GM18873 (cell line): Measurements from ENCODE around the gene ADK.
"Not testable (repeated sequence)": the region's sequence is repeated elsewhere in the genome, so short reads cannot be mapped to it uniquely, and the experiment has no call there.

Experiments
- ATAC-seq: cut with Tn5 transposase; IDR thresholded peaks from one replicate; pipeline ENCODE4 v1.9.1; 2021; ENCODE audit warnings: mild to moderate bottlenecking, moderate library complexity, moderate number of reproducible peaks; ENCODE audit not compliant: unreplicated experiment, low FRiP score

ADK gene

DNA sequence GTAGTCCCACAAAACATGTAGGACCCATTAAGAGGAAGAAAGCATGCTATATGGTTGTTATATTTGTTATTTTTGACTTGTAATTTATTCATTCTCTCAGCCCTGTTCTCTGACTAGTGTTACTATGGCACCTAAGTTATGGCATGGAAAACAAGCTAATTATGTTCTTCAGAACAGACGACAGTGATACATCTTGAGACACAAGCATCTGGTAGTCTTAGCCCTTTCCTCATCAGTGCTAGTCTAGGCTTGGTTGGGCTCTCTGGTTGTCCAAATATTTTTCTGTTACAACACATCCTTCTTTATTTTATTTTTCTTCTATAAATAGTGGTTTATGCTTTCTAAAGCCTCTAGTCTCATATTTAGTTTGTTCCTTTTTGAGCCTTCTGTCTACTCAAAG is 367.0 kb downstream of the ADK start:
- ATAC-seq: no peak

DNA sequence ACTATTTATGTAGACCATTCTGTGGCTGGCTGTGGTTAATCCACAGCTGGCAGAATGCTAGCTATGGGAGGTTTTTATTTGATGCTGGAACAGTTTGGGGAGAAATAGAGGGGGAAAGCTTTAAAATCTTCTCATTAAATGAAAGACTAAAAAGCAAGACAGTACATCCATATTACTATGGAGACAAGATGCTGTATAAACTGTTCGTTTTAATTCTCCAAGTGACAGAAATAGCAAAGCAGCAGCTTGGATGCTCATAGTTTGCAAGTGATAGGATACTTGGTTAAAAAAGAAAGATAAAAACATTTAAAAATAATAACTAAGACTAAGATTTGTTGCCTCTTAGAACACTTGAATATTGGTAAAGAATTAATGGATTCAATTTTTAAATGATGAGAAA is 370.5 kb downstream of the ADK start:
- ATAC-seq: no peak

DNA sequence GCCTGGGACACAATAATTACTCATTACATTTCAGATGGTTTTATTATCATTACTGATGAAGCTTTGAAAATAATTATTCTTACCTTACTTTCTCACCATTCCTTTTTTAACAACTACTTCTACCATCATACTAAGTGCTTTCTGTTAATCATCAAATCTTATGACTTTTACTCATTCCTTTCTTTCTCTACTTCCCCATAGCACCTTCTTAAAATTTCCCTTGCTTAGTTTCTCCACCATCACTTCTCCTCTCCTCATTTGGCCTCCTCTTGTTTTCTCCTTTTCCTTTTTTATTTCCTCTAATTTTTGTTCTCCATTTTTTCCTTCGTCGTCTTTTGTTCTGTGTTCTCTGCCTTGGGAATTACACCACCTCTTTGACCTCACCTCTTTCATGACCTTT is 372.2 kb downstream of the ADK start:
- no peak for ATAC-seq

DNA sequence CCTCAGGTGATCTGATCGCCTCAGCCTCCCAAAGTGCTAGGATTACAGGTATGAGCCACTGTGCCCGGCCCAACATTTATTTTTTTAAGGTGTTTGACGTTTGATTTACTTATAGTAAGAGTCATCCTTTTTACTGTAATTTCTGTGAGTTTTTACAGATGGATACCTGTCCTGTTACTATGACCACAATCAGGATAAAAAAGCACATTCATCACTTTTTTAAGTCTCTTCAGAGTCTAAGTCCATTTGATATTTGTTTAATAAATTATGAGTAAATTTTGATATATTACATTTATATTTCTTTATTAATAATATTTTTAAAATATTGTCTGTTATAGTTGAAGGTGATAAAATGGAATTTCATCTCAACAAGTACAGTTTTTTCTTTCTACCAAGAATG is 374.9 kb downstream of the ADK start:
- ATAC-seq: no peak

DNA sequence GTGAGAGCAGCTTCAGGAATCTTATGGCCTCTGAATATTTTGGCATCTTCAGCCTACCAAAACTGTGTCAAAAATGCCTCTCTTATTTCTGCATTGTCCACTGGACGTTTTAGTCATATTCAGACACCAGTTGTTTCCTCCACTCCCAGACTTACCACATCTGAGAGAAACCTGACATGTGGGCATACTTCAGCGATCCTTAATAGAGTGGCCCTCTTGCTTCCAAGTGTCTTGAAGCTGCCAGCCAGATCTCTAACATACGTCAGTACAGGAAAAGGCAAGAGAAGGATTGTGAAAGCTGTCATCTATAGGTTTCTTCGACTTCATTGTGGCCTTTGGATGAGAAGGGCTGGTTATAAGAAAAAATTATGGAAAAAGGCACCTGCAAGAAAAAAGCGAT is 376.6 kb downstream of the ADK start:
- not testable (repeated sequence) for ATAC-seq

DNA sequence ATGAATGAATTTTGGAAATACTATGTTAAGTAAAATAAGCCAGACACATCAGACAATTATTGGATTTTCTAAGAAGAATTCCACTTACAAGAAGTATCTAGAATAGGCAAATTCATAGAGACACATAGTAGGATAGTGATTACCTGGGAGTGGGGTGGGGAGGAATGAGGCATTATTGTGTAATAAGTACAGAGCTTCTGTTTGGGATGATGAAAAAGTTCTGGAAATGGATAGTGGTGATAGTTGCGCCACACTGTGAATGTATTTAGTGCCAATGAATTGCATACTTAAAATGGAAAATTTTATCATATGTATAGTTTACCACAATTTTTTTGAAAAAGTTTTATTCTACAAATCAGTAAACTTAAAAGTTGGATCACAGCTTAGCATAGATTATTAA is 378.2 kb downstream of the ADK start:
- no peak for ATAC-seq

DNA sequence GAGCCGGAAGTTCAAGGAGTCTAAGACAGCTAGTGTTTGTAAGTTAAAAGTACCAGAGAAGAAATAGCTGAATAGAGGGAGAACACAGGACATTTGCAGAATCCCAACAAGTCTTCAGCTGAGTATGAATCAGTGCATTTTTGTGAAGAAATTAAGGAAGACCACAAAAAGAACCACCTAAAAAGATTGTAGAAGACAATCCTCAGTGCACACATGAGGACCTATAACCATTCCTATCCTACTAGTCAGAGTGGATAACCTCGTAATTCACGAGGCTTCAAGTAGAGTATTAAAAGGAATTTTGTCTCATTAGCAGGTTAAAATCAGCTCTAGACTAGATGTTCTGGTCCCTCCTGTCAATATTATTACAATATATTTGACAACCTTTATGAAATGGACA is 380.0 kb downstream of the ADK start:
- ATAC-seq: no peak

DNA sequence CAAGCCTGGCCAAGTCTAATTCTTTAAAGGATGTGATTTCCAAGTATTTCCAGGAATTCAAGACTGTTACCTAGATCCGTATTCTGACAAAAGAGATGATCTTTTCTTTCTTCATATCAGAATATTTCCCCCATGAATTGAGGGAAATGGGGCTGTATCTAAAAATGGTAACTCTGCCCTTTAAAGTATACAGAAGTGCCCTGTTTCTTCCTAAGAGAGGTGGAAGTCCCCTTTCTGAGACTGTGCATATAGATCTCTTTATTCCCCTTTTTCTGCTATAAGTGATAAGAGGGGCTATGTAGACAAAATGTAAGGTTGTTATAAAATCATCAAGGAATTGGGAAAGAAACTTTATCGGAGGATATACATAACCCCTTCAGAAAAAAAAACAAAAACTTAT is 388.3 kb downstream of the ADK start:
- ATAC-seq: no peak

DNA sequence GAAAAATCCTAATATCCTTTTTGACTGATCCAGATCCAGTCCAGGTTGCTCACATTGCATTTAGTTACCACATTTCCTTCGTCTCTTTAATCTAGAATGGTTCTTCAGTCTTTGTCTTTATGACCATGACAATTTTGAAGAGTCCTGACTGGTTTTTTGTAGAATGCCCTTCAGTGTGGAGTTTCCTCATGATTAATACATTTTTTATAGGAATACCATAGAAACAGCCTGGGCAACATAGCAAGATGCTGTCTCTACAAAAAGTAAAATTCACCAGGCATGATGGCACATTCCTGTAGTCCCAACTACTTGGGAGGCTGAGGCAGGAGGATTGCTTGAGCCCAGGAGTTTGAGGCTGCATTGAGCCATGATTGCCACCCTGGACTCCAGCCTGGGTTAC is 390.4 kb downstream of the ADK start:
- no peak for ATAC-seq

DNA sequence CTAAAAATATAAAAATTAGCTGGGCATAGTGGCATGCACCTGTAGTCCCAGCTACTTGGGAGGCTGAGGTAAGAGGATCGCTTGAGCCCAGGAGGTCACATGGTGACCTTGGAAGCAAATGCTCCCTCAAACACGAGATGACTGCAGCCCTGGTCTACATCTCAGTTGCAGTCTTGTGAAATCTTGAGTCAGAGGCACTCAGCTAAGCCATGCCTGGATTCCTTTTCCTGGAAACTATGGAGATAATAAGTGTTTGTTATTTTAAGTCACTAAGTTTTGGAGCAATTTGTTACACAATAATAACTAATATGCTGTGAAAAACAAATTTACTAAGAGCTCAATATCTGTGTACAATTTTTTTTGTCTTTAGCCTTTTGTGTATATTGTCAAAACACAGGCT is 391.1 kb downstream of the ADK start:
- no peak for ATAC-seq

DNA sequence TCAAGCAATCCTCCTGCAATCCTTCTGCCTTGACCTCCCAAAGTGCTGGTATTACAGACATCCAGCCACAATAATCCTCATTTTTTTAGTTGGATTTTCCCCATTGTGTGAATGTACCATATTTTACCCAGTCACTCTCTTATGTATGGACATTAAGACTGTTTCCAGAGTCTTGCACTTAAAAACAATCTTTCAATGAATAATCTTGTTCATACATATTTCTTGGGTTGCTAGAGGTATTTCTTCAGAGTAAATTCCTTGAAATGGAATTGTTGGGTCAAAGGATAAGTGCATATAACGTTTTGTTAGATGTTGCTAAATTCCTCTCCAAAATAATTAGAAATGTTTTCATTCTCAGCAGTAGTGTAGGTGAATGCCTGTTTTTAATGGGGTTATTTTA is 392.3 kb downstream of the ADK start:
- no peak for ATAC-seq

DNA sequence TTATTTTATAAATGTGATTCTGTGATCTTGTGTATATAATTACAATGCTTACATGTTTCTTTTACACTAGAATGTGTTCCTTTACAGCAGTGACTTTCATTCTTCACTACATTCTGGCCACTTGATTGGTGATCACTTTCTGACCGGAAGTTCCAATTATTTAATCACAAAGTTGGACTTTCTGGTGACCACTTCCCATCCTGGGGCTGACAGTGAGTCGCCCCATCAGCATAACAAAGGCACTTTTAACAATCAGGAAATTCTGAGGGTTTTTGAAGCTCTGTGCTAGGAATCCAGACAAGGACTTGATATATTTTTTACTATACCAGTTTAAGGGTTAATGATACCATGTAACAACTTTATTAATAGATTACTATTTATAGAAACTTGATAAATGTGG is 393.1 kb downstream of the ADK start:
- no peak for ATAC-seq

DNA sequence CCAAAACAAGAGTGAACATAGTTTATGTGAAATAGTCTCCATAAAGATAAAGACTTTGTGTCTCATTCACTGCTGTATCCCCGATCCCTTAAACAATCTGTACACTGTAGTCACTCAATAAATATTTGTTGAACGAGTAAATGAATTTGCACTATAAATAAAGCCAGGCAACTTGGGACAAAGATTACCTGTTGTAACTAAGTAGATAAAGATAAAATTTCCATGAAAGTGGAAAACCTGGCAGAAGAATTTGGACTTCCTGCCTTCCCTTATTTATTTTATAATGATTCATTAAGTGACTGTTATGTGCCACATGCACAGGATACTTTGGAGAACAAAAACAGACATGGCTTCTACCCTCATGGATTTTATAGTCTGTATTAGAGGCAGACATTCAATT is 397.7 kb downstream of the ADK start:
- ATAC-seq: no peak

DNA sequence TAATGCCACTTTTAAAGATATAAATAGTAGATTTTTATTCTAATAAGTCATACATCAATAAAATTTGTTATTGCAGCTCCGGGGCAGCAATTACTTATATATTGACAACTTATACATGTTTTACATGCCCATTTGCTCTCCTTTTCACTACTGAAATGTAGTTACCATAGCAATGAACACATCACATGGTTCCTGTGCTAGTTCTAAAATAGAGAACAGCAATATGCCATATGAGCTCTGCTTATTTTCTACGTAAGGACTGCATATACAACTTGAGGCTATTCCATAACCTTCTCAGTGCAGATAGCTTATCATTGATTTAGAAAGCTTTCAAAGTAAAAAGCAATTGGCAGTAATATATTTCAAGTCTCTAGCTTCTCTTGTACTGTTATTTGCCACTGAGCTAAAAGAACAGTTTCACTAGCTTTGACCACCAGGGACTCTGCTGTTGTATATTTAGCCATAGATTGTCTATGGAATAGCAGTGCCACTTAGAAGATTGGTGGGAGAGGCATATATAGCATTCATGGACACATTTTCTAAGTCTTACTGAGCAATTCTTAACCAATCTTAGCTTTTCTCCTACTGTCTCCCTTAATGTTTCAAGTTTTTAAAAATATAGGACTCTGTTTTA is 405.2 kb downstream of the ADK start:
- no peak for ATAC-seq

DNA sequence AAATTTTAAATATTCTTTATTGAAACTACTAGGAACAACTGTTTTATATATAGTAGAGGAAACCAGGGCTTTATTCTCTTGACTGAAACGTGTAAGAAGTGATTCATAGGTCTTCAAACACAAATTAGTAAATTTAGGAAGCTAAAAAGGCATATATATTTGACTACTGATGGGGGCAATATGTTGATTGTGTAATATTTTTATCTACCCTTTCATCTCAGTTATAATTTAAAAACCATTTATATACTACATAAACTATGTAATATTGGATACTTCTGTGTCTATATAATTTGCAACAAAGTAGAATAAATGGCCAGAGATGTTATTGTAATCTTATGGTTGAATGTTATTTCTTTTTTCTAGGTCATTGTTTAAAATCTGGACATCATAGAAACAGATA is 406.1 kb downstream of the ADK start:
- no peak for ATAC-seq

DNA sequence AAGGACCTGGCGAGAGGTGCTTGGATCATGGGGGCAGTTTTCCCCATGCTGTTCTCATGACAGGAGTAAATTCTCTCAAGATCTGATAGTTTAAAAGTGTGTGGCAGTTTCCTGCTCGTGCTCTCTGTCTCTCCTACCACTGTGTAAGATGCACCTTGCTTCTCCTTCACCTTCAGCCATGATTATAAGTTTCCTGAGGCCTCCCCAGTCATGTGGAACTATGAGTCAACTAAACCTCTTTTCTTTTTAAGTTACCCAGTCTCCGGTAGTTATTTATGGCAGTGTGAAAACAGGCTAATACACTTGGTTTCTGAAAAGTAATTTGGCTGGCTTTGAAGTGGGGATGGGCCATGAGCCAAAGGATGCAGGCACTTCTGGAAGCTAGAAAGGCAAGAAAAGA is 407.4 kb downstream of the ADK start:
- ATAC-seq: no peak

DNA sequence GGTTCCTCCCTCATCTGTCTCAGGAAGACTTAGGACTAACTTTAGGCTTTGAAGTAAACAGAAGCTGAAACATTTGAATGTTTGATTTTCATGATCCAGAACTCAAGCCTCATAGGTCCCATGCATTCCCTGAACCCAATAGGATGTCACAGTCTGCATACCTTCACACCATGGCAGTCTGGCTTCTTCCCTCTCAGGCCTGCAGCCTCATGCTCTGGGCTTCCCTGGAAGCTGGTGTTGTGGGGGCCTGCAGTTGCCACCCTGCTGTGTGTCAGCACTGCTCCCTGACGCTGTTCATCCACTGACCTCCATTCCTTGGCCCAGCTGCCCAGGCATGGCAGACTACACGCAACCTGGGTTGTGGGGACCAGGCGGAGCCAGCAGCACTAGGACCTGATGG is 407.9 kb downstream of the ADK start:
- no peak for ATAC-seq

DNA sequence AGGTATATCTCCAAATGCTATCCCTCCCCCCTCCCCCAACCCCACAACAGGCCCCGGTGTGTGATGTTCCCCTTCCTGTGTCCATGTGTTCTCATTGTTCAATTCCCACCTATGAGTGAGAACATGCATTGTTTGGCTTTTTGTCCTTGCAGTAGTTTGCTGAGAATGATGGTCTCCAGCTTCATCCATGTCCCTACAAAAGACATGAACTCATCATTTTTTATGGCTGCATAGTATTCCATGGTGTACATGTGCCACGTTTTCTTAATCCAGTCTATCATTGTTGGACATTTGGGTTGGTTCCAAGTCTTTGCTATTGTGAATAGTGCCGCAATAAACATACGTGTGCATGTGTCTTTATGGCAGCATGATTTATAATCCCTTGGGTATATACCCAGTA is 417.9 kb downstream of the ADK start:
- ATAC-seq: not testable (repeated sequence)

DNA sequence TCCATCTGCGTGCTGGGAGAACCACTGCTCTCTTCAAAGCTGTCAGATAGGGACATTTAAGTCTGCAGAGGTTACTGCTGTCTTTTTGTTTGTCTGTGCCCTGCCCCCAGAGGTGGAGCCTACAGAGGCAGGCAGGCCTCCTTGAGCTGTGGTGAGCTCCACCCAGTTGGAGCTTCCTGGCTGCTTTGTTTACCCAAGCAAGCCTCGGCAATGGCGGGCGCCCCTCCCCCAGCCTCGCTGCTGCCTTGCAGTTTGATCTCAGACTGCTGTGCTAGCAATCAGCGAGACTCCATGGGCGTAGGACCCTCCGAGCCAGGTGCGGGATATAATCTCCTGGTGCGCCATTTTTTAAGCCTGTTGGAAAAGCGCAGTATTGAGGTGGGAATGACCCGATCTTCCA is 422.5 kb downstream of the ADK start:
- ATAC-seq: not testable (repeated sequence)

DNA sequence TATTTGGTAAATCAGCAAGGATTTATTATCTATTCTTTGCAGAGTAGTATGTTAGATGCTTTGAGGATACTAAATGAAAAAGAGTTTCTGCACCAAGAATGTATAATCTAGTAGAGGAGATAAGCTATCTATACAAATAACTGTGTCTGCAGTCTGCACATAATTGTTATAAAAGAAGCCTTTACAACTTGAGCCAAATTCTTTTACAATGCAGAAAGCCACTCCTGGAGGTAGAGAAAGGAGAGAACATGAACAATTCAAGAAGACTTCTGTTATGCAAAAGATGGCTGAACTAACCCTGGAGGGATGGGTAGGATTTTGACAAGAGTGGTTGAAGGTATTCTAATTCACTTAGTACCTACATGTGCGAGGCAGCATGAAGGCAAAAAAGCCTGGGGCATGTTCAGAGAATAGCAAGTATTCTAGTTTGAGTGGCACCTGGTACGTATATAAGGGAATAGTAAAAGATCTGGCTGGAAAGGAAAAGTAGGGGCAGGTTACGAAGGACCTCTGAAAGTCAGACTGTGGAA is 424.2 kb downstream of the ADK start:
- no peak for ATAC-seq

DNA sequence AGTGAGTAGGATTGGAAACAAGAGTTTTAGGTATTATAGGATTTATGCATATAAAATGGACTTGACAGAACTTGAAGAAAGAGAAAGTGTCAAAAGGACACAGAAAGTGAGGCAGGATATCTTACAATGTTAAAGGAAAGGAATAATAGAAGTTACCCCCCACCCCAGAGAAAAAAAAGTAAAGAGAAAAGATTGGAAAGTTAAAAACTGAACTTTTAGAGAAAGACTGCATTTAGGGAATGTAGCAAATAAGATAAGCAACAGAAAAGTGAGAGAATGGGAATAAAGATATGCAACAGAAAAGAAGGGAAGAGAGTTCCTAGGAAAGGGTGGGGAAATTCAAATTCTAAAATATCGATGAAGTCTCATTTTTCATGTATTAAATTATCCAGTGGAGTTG is 424.9 kb downstream of the ADK start:
- ATAC-seq: no peak

DNA sequence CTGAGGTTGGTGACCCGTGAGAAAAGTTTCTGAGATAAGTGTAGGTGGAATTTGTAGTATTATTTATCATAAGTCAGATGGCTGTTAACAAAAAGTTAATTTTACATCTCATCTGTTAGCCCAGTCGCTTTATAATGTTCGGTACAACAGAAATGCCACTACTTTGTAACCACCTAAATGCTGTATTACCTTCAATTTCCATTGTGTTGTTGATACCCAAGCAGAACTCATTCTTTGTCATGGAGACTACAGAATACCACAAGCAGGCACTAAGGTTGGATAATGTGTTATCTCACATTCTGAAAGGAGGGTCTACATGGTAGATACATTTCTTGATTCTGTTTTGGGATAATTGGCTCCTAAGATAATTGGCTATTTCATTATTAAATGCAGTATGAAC is 425.6 kb downstream of the ADK start:
- no peak for ATAC-seq

DNA sequence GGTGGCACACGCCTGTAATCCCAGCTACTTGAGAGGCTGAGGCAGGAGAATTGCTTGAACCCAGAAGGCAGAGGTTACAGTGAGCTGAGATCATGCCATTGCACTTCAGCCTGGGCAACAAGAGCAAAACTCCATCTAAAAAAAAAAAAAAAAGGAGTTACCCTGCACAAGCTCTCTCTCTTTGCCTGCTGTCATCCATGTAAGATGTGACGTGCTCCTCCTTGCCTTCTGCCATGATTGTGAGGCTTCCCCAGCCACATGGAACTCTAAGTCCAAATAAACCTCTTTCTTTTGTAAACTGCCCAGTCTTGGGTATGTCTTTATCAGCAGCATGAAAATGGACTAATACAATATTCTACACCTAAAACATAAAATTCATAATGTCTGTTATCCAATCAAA is 429.4 kb downstream of the ADK start:
- ATAC-seq: not testable (repeated sequence)
